Measurements from ENCODE around the gene CNDP2. TPM values are rescaled to one million over a fixed set of nuclear protein-coding genes. Genes with fewer than 3 reads are reported as not detected.

Gene CNDP2
- total and polyA plus RNA-seq, 2 donors from 2014 or later = 499 to 740 TPM

GRCh38 chr18:74567822-74568221 is 71.7 kb downstream of the CNDP2 start:
- no peaks in the 10 kb centered on the region for H3K4me1 ChIP-seq (ENCODE audit: control insufficient read depth in 2 of 3, insufficient read depth in 2 of 3, low read depth in 1 of 3, low read length in 3 of 3)
- H3K27me3 ChIP-seq (ENCODE audit: control insufficient read depth, insufficient read depth, low read length) = no peaks in the 10 kb centered on the region
- no peaks in the 10 kb centered on the region for H3K36me3 ChIP-seq (ENCODE audit: control insufficient read depth in 2 of 3, insufficient read depth in 3 of 3, low read length in 3 of 3)
- H3K9ac ChIP-seq (ENCODE audit: low read length in 3 of 3) = no peak overlapping the region
- H3K27ac ChIP-seq (ENCODE audit: low read depth in 2 of 2, low read length in 2 of 2) = no peak overlapping the region
- H3K9me3 ChIP-seq (ENCODE audit: control insufficient read depth in 2 of 3, insufficient read depth in 1 of 3, low read length in 3 of 3) = no peaks in the 10 kb centered on the region
- FAIRE-seq = no peak
- intact Hi-C loops (cut with DNase I) = no loop called here
- TF ChIP-seq CTCF (IDR thresholded peaks at IDR 0.05; ENCODE audit: borderline replicate concordance, extremely low read depth, insufficient read depth) = no peak
- no peak overlapping the region for H3K4me3 ChIP-seq (ENCODE audit: low read length in 3 of 3)
- DNase-seq = no peak

DNA sequence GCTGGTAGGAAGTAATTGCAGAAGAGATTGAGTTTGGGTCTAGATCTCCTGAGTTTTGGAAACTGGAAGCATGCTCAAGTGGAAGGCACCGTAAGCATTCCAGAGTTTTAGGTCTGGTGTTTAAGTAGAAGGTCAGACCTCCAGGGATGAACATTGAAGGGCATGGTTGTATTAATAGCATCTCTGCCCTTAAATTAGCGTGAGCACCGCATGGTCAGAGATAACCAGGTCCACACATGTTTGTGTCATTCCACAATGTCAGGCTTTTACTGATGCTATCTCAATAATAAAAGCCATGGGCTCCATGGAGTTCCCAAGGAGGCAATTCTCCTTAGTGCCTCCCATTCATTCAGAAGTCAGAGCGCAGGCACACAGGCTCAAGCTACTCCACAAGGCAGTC is 73.2 kb downstream of the CNDP2 start:
- Histone ChIP-seq H3K27me3 (ENCODE audit: control insufficient read depth, insufficient read depth, low read length) (no peaks in the 10 kb centered on the region), H3K9me3 (ENCODE audit: control insufficient read depth in 2 of 3, insufficient read depth in 1 of 3, low read length in 3 of 3) (no peaks in the 10 kb centered on the region), H3K9ac (ENCODE audit: low read length in 3 of 3) (no peak overlapping the region), H3K4me1 (ENCODE audit: control insufficient read depth in 2 of 3, insufficient read depth in 2 of 3, low read depth in 1 of 3, low read length in 3 of 3) (no peaks in the 10 kb centered on the region), H3K27ac (ENCODE audit: low read depth in 2 of 2, low read length in 2 of 2) (no peak overlapping the region), H3K36me3 (ENCODE audit: control insufficient read depth in 2 of 3, insufficient read depth in 3 of 3, low read length in 3 of 3) (no peaks in the 10 kb centered on the region), H3K4me3 (ENCODE audit: low read length in 3 of 3) (no peak overlapping the region)
- DNase-seq (no peak), FAIRE-seq (no peak)
- intact Hi-C loops (cut with DNase I) = no loop called here
- no peak for TF ChIP-seq CTCF (IDR thresholded peaks at IDR 0.05; ENCODE audit: borderline replicate concordance, extremely low read depth, insufficient read depth)

GRCh38 chr18:74570266-74570665 is 74.1 kb downstream of the CNDP2 start:
- DNase-seq = no peak
- H3K4me3 ChIP-seq (ENCODE audit: low read length in 3 of 3) = no peak overlapping the region
- H3K9me3 ChIP-seq (ENCODE audit: control insufficient read depth in 2 of 3, insufficient read depth in 1 of 3, low read length in 3 of 3) = no peaks in the 10 kb centered on the region
- no peak for FAIRE-seq
- TF ChIP-seq CTCF (IDR thresholded peaks at IDR 0.05; ENCODE audit: borderline replicate concordance, extremely low read depth, insufficient read depth) = no peak
- no peak overlapping the region for H3K9ac ChIP-seq (ENCODE audit: low read length in 3 of 3)
- no peaks in the 10 kb centered on the region for H3K4me1 ChIP-seq (ENCODE audit: control insufficient read depth in 2 of 3, insufficient read depth in 2 of 3, low read depth in 1 of 3, low read length in 3 of 3)
- intact Hi-C loops (cut with DNase I) = no loop called here
- H3K36me3 ChIP-seq (ENCODE audit: control insufficient read depth in 2 of 3, insufficient read depth in 3 of 3, low read length in 3 of 3) = no peaks in the 10 kb centered on the region
- no peaks in the 10 kb centered on the region for H3K27me3 ChIP-seq (ENCODE audit: control insufficient read depth, insufficient read depth, low read length)
- H3K27ac ChIP-seq (ENCODE audit: low read depth in 2 of 2, low read length in 2 of 2) = no peak overlapping the region

Data from kidney (tissue), 14 donors.